ENCODE results near the gene FAM131A. TPM values are rescaled to one million over a fixed set of nuclear protein-coding genes. Genes with fewer than 3 reads are reported as not detected.

FAM131A gene
- total and polyA plus RNA-seq, 2 donors (not counting 3 experiments of a cell fraction or from before 2014, with no cell fraction given): 19.9 to 29.9 TPM

DNA sequence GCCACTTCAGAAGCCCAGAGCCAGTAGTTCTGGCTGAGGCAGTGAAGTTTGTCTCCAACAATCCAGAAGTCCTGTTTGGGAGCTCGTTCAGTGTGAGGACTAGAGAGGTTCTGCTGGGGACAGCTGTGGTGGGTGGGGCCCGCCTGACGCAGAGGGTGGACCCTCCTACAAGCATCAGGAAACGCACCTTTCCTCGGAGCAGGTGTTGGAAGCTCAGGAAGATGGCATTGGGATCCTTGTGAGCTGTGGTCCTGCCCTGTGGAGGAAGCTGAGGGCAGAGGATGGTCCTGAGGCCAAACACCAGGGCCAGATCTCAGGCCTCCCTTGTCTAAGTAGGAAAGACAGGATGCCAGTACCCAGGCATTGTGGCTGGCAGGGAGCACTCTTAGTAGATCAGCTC, 35.5 kb downstream of the FAM131A start:
- peaks cover 0 to 3% of the 10 kb centered on the region in 2 experiments for H3K36me3 ChIP-seq (ENCODE audit: control insufficient read depth in 2 of 2, extremely low read depth in 1 of 2, insufficient read depth in 2 of 2, low read length in 2 of 2)
- no peak for DNase-seq (ENCODE audit: low read depth, low spot score)
- H3K9me3 ChIP-seq (replicated peaks; ENCODE audit: control insufficient read depth, insufficient read depth, low read length): no peaks in the 10 kb centered on the region
- FAIRE-seq: no peak
- CTCF ChIA-PET: interaction anchor here (0.7 to 10.1 kb wide), 10 partner anchors 9 to 189 kb away, joined by 3 to 266 read pairs (median 32); partner anchors contain the start of gene EPHB3
- no peak overlapping the region for H3K4me2 ChIP-seq (ENCODE audit: insufficient read depth, low read length)
- no peaks in the 10 kb centered on the region for H3K9me1 ChIP-seq (replicated peaks; ENCODE audit: control insufficient read depth, extremely low read depth, insufficient read depth, low read length)
- no peaks in the 10 kb centered on the region for H4K20me1 ChIP-seq (replicated peaks; ENCODE audit: control insufficient read depth, extremely low read depth, insufficient read depth, low read length)
- H2AFZ ChIP-seq (ENCODE audit: low read depth, low read length): no peak overlapping the region
- BruUV-seq (replicated peaks): no TSS peak
- peaks cover 11 to 12% of the 10 kb centered on the region in 2 experiments for H3K27me3 ChIP-seq (ENCODE audit: control insufficient read depth in 2 of 2, insufficient read depth in 2 of 2, low read length in 2 of 2)
- intact Hi-C loops (cut with micrococcal nuclease) (loop anchor here (10.0 kb wide), 1 partner anchor 402 kb away; no protein-coding TSS in a partner anchor), dilution Hi-C loops (cut with MboI; ENCODE audit: extremely low pct_ligation_motif_present, low sequenced_read_pairs) (no loop called here)
- H3K27ac ChIP-seq (ENCODE audit: insufficient read depth, low read depth, low read length): no peak overlapping the region
- POLR2A ChIA-PET: no interaction called here
- TF ChIP-seq EZH2 (IDR thresholded peaks at IDR 0.05; ENCODE audit: borderline replicate concordance, low read depth, low read length, severe bottlenecking) (no peak), FOS (IDR thresholded peaks at IDR 0.05; ENCODE audit: borderline replicate concordance, insufficient read depth, low read length) (no peak), POLR2A (IDR thresholded peaks at IDR 0.05; ENCODE audit: low read depth, low read length) (no peak)
- TF ChIP-seq, protein P1, sequence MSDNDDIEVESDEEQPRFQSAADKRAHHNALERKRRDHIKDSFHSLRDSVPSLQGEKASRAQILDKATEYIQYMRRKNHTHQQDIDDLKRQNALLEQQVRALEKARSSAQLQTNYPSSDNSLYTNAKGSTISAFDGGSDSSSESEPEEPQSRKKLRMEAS (IDR thresholded peaks at IDR 0.05; ENCODE audit: insufficient read depth, insufficient read length): no peak
- no peak overlapping the region for H3K4me3 ChIP-seq (replicated peaks in 1 of 3; ENCODE audit: insufficient read depth in 1 of 3, low read depth in 1 of 3, low read length in 3 of 3)
- no peaks in the 10 kb centered on the region for H3K79me2 ChIP-seq (ENCODE audit: control insufficient read depth, insufficient read depth, low read length)
- H3K4me1 ChIP-seq (ENCODE audit: control insufficient read depth, extremely low read depth, insufficient read depth, low read length): peaks cover 30% of the 10 kb centered on the region
- H3K9ac ChIP-seq (replicated peaks; ENCODE audit: extremely low read depth, insufficient read depth, low read length): no peak overlapping the region

DNA sequence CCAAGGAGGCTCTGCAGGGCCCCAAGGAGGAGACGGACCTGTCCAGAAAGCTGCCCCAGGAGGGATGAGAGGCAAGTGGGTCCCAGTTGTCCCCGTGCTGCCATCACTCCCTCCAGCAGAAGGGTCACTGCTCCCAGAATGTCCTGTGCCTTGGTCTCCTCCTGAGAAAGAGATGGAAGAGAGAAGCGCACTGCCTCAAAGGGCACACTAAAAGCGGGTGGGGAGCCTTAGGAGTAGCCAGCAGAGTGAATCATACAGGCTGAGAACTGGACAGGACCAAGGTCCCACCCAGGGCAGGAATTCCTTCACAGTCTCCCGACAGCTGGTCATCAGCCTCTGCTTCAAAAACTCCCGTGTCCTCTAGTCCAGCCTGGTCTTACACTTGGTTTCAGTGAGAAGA, 36.0 kb downstream of the FAM131A start:
- no peak for DNase-seq (ENCODE audit: low read depth, low spot score)

More for the DNA sequence above, 36.0 kb downstream of the FAM131A start:
- no peaks in the 10 kb centered on the region for H3K9me3 ChIP-seq (replicated peaks; ENCODE audit: control insufficient read depth, insufficient read depth, low read length)
- no peaks in the 10 kb centered on the region for H3K9me1 ChIP-seq (replicated peaks; ENCODE audit: control insufficient read depth, extremely low read depth, insufficient read depth, low read length)
- H3K27ac ChIP-seq (ENCODE audit: insufficient read depth, low read depth, low read length): no peak overlapping the region
- dilution Hi-C loops (cut with MboI; ENCODE audit: extremely low pct_ligation_motif_present, low sequenced_read_pairs): no loop called here
- no peak overlapping the region for H3K4me2 ChIP-seq (ENCODE audit: insufficient read depth, low read length)
- H3K9ac ChIP-seq (replicated peaks; ENCODE audit: extremely low read depth, insufficient read depth, low read length): no peak overlapping the region
- ChIA-PET CTCF (interaction anchor here (0.7 to 10.1 kb wide), 9 partner anchors 10 to 188 kb away, joined by 3 to 266 read pairs (median 52); partner anchors contain the start of gene EPHB3), POLR2A (no interaction called here)
- no peak for TF ChIP-seq FOS (IDR thresholded peaks at IDR 0.05; ENCODE audit: borderline replicate concordance, insufficient read depth, low read length)
- no peak for TF ChIP-seq MYC (IDR thresholded peaks at IDR 0.05; ENCODE audit: low read depth, low read length)
- TF ChIP-seq, protein P1 (IDR thresholded peaks at IDR 0.05; ENCODE audit: insufficient read depth, insufficient read length): no peak
- no peak for TF ChIP-seq EZH2 (IDR thresholded peaks at IDR 0.05; ENCODE audit: borderline replicate concordance, low read depth, low read length, severe bottlenecking)
- no peak for TF ChIP-seq POLR2A (IDR thresholded peaks at IDR 0.05; ENCODE audit: low read depth, low read length)
- H3K4me3 ChIP-seq (replicated peaks in 1 of 3; ENCODE audit: insufficient read depth in 1 of 3, low read depth in 1 of 3, low read length in 3 of 3): no peak overlapping the region
- no peaks in the 10 kb centered on the region for H4K20me1 ChIP-seq (replicated peaks; ENCODE audit: control insufficient read depth, extremely low read depth, insufficient read depth, low read length)
- H3K27me3 ChIP-seq (ENCODE audit: control insufficient read depth in 2 of 2, insufficient read depth in 2 of 2, low read length in 2 of 2): peaks cover 17% of the 10 kb centered on the region in 2 experiments
- no peaks in the 10 kb centered on the region for H3K36me3 ChIP-seq (ENCODE audit: control insufficient read depth in 2 of 2, extremely low read depth in 1 of 2, insufficient read depth in 2 of 2, low read length in 2 of 2)
- no TSS peak for BruUV-seq (replicated peaks)
- intact Hi-C loops (cut with micrococcal nuclease): loop anchor here (10.0 kb wide), 1 partner anchor 401 kb away; no protein-coding TSS in a partner anchor
- FAIRE-seq: no peak
- H3K4me1 ChIP-seq (ENCODE audit: control insufficient read depth, extremely low read depth, insufficient read depth, low read length): peaks cover 25% of the 10 kb centered on the region
- no peak overlapping the region for H2AFZ ChIP-seq (ENCODE audit: low read depth, low read length)
- H3K79me2 ChIP-seq (ENCODE audit: control insufficient read depth, insufficient read depth, low read length): no peaks in the 10 kb centered on the region

All from endothelial cell of umbilical vein (primary cell).